ENCODE data around the gene STOML1.
"Not testable (repeated sequence)": the region's sequence is repeated elsewhere in the genome, so short reads cannot be mapped to it uniquely, and the experiment has no call there.

Gene STOML1

GRCh38 chr15:73946046-73946721 is 45.9 kb downstream of the STOML1 start:
- DNase-seq (ENCODE audit: low spot score), result no peak

GRCh38 chr15:73945130-73945508 is 47.0 kb downstream of the STOML1 start:
- DNase-seq (ENCODE audit: low spot score), result no peak

DNA sequence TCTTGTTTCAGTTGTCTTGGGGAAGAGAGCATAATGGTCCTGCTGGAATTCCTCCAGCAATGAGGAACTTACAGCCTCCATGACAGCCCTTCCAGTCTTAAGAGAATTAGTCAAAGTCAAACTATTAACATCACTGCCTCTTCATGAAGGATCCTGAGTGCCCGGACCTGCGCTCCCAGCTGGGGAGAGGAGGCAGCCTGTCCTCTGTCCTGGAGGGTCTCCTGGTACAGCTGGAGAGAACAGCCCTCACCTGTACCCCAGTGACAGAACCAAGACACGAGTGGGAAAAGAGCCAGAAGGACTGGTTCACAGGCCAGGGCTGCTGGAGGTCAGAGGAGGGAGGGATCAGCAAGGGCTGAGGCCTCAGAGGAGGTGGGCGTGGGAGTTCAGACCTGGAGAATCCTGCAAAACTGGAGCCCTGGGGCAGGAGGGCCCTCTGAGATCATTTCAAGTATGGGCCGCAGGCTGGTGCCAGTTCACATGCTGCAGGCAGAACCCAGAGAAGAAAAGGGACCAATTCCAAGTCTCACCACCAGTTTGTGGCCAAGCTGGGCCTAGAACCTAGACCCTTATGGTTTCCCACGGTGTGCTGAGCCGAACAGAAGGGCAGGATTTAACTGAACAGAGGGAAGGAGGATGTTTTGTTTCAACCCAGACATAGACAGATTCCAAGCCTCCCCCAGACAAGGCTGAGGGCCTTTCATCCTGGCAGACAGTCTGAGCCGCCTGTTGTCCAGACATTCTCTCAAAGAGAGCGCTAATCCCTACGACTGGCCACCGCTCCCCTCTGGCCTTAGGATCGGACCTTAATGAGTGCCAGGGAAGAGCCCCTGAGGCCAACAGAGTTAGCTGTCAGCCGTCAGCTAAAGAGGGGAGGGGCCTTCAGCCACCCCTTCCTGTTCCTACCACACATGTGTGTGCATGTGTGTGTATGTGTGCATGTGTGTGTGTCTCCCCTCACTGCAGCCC is 47.6 kb downstream of the STOML1 start:
- no peak for DNase-seq (ENCODE audit: low spot score)

DNA sequence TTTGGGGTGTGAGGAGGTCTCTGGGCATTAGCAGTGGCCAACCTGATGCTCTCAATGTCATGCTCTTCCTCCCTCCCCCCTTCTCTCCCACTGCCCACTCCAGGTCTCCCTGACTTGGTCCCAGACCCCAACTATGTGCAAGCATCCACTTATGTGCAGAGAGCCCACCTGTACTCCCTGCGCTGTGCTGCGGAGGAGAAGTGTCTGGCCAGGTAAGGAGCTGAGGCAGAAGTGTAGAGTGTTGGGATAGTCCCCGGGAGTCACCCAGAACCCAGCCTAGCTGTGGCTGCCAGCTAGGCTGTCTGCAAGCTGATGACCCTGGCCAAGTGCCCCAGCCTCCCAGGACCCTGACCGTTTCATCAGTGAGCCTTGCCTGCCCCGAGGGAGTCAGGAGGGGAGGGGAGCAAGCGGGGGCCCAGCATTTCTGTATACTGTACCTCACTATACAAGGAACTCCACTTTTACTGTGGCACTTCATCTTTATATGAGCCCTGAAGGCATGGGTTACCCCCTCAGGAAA is 49.3 kb downstream of the STOML1 start:
- DNase-seq (ENCODE audit: low spot score), result no peak

DNA sequence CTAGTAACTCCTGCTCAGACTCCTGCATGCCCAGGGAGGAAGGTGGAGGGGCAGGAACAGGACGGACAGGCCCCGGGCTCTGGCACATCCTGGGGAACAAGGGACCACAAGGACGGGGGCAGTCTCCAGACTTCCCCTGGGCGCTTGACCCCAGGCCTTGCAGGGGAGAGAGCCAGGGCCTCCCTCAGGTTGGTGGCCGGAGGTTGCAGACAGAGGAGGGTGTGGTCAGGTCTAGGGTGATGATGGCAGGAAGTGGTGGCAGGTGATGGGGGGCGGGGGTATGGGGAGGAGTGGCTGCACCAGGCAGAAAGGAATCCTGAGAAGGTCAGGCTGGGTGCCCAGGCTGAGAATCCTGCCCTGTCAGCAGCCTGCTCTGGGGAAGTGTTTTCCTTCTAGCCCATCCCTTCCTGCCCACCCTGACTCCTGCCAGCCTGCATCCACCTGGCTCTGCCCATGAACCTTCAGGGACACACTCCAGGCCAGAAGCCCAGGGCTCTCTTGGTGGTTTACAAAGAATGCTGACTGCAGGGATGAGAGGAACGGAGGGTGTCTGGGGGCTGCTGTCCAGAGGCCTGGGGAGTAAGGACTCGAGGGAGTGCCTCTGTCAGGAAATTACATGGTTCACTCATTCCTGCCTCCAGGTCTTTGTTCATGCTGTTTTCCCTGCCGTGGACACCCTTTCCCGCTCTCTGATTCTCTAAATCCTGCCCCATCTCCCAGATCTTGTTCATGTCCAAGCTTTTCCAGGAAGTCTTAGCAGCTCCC is 50.0 kb downstream of the STOML1 start:
- no peak for DNase-seq (ENCODE audit: low spot score)

DNA sequence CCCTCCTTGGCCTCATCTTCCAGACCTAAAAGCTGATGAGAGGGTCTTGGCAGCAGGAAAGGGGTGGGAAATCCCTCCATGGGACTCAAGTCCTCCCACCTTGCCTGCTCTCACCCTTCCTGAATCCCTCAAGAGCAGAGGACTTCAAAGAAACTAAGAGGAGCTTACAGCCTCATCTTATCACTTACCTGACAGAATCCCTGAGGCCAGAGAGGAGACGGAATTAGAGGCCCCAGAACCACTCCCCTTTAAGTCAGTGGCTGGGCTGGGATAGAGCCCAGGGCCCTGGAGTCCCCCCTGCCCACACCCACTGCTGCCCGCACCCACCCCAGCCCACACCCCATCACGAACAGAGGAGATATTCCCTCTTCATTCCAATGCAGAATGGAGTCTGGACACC is 50.6 kb downstream of the STOML1 start:
- no peak for DNase-seq (ENCODE audit: low spot score)

DNA sequence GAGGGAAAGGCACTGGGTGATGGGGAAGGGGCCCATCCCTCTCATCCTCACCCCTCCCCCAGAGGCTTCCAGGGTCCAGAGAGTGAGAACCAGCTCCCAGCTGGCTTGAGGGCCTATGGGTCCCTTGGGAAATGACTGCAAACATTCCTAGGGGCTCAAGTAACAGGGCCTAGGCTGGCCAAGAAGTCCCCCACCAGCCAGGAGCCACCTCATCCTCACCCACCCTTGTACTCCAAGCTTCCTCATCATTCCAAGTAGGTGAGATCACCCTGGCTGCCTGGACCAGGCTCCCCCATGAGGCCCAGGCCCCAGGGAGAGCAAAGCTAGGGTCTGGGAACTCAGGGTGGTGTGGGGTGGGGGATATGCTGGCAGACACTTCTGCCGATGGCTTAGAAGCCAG is 51.1 kb downstream of the STOML1 start:
- DNase-seq (ENCODE audit: low spot score), result no peak

DNA sequence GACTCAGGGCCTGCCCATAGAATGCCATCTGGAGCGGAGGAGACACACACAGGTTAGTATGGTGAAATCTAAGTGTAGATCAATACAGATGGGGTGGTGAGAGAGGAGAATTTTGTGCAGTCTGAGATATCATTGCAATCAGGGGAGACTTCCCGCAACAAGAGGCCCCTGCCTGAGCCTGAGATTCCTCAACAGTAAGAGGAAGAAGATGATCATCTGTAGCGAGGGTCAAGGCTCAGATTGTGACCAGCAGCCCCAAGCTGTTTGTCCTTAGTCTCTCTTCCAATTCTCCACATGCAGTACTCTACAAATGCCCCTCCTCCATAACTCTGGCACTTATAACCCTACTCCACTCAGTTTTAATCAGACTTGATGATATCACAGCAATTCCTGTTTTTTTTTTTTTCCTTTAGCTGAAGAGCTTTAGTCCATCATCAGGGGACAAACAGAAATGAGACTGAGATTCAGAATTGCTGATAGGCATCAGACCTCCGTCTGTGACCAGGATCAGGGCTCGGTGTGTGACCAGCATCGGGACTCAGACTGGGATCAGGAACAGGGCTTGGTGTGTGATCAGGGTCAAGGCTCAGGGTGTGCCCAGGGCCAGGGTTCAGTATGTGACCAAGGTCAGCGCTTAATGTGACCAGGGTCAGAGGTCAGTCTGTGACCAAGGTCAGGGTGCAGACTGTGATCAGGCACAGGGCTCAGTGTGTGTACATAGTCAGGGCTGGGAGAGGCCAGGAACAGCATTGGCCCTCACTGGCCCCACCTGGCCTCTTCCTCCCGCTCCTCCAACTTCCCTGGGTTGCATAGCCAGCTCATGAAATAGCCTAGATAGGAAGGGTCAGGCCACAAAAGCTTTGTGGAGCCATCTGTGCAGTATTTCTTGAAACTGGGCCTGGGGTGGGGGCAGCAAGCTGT is 51.8 kb downstream of the STOML1 start:
- DNase-seq (ENCODE audit: low spot score), result no peak

- DNase-seq (ENCODE audit: low spot score), result no peak
Observed at GRCh38 chr15:73939138-73939537, 53.0 kb downstream of the STOML1 start.

DNA sequence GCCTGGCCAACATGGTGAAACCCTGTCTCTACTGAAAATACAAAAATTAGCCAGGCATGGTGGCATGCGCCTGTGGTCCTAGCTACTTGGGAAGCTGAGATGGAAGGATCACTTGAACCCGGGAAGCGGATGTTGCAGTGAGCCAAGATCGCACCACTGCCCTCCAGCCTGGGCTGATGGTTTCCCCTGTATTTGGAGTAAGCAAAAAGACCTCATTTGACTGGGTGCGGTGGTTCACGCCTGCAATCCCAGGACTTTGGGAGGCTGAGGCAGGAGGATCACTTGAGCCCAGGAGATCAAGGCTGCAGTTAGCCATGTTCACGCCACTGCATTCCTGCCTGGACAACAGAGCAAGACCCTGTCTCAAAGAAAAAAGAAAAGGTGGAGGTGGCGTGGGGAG is 53.6 kb downstream of the STOML1 start:
- DNase-seq (ENCODE audit: low spot score), result not testable (repeated sequence)

DNA sequence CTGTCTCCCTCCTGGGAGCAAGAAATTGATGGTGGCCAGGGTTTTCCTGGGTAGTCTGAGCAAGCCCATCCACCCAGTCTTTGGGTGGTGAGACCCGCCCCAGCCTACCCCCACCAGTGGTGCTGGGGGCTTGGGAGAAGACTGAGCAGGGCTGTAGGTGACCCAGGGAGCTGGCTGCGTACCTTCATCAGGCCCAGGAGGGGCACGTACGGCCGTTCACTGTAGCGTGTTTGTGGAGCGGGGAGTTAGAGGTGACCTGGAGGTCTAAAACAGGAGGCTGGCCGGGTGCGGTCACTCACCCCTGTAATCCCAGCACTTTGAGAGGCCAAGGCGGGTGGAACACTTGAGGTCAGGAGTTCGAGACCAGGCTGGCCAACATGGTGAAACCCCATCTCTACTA is 54.4 kb downstream of the STOML1 start:
- DNase-seq (ENCODE audit: low spot score), result no peak

DNA sequence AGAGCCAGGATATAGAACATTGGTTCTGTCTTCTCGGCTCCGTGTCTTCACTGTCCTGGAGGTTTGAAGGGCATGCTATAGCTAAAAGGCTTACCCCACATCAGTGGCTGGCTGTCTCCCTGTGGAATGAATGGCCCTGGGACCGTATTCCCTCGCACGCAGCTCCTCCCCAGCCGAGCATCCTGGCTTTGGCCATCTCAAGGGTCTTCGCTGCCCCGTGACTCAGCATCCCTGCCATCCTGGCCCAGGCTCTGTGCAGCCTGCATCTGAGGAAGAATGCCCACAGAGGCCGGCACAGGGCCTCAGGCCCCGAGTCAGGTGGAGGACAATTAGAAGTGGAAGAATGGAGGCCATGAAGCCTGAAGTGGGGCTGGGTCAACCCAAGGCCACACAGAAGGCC is 54.8 kb downstream of the STOML1 start:
- DNase-seq (ENCODE audit: low spot score), result no peak

DNA sequence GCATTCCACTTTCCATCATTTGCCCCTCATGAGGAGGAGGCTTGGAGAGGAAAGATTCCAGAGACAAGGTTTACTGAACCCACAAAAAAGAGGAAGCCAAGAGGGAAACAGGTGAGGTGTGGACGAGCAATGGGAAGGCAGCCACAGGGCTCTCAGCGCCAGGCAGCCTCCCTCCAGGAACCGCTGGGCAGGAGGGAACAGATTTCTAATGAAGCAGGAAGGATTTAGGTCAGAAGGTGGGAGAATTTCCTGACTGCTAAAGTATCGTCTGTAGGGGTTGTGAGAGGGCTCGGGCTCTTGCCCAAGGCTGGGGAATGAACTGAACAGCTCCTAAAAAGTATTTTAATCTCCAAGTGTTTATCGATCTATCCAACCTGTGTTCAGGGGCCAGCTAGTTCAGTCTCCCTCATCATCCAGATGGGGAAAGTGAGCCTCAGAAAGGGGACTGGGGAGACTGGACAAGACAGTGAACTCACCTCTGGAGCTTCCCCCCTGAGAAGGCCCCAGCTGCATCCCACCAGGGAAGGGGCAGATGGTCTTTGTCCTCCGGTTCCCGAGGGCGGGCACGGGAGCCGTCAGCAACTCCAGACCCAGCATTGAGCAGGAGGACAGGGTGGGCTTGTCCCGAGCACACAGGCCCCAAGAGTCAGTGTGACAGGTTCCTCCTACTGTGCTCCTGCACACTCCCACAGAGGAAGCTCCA is 55.4 kb downstream of the STOML1 start:
- no peak for DNase-seq (ENCODE audit: low spot score)

DNA sequence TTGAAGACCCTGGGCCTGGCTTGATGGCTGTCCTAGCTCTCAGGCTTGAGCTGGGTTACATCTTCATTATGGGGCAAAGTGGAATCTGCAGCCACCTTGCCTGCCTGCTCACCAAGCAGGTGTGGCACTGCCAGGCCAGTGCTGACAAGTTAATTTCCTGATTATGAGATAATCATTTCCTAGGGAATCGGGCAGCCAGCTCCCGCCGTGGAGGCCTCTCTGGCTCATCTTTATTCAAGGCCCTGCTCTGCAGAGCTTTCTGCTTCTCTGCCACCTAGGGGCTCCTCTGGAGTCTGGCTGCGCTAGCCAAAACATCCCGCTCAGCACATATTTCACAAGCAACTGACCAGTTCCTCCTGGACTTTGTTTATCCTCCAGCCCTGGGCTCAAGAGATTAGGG is 55.9 kb downstream of the STOML1 start:
- no peak for DNase-seq (ENCODE audit: low spot score)

DNA sequence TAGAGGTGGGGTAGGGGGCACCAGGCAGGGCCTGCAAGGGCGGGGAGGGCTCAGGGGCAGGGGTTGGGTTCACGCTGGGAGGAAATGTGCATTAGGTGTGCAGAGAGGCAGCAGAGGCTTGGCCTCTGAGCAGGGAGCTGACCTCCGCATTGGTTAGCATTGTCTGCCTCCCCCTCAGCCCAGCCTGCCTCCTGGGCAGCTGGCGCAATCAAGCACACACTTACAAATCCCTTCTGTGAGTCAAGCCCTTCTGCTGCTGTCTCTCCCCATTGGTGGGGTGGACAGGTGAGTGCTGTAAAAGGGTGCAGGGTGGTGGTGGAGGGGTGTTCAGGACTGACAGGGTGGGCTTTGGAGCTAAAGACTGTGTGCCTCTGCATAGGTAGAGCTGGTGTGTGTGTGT is 56.5 kb downstream of the STOML1 start:
- DNase-seq (ENCODE audit: low spot score), result no peak

DNA sequence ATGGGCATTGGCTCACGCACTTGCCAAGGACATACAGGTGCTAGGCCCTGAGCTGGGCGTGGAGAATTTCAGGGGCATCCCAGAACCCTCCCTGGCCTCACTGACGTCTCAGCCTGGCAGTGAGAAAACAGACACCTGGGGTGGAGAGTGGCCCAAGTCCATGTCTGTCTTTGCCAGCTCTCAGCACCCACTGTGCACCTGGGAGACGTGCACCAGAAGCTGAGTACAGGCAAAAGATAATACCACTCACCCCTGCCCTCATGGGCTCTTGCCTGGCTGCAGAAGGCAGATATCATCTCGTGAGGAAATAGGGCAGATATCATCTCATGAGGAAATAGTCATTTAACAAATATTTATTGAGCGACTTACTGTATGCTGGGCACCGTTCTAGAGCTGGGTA is 57.8 kb downstream of the STOML1 start:
- DNase-seq (ENCODE audit: low spot score), result no peak

DNA sequence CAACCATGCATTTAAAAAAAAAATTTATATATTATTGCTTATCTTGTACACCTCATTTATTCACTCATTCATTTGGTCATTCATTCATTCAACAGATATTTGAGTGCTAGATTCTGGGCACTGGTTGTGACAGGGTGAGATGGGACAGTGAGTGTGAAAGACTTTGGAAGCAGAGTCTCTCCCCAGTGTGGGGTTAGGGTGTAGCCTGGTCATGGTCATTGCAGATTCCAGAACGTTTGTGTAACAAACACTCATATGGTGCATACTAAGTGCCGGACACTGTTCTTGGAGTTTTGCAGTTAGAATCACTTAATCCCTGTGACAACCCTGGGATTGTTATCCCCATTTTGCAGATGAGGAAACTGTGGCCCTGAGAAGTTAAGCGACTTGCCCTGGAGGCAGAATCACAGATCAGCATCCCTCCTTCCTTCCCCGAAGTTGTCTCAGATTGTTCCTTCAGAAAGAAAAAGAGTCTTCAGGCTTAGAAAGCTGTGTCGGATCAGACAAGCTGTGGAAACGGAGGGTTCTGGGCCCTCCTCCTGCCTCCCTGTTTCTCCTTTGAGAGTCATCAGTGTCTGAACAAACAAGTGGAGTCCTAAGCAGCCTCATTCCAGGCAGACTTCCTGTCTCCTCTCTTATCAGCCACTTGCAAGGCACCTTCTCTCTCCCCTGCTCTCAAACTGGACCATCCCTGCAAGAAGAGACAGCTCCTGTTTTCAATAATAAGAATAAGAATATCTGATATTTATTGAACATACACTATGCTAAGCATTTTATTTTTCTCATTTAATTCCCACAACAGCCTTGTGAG is 59.5 kb downstream of the STOML1 start:
- DNase-seq (ENCODE audit: low spot score), result no peak

DNA sequence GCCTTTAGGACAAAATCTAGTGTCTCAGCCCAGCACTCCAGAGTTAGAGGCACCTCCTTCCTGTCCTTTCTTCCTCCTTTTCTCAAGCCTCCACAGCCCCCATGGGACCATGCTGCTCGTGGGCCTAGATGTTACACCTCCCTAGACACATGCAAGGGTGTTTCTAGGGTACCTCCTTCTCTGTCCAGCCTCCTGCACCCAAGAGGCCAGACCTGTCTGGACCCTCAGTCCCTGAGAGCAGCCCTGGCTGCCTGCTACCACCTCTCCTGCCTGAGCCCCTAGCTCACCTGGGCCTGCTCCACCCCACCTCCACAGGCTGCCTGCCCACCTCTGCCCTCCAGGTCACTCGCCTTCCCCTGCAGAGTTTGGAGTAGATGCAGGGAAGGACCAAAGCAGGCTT is 60.7 kb downstream of the STOML1 start:
- no peak for DNase-seq (ENCODE audit: low spot score)

- DNase-seq (ENCODE audit: low spot score), result no peak
Observed at GRCh38 chr15:73930790-73931281, 61.3 kb downstream of the STOML1 start.

- DNase-seq (ENCODE audit: low spot score), result no peak
Observed at GRCh38 chr15:73930371-73930770, 61.7 kb downstream of the STOML1 start.

Measured in HuH-7 (cell line).